ENCODE measurements around the gene C2CD4C.

Gene C2CD4C

GRCh38 chr19:440391-441212 is 31.7 kb upstream of the C2CD4C start:
- peaks cover 17% of the 10 kb centered on the region; the same call in 1 of the 2 replicates for H3K9me3 ChIP-seq (ENCODE audit: control insufficient read depth, insufficient read depth, low read length)
- no peaks in the 10 kb centered on the region for H3F3A ChIP-seq (ENCODE audit: control insufficient read depth, insufficient read depth)
- TF ChIP-seq EZH2phosphoT487 (IDR thresholded peaks at IDR 0.05; ENCODE audit: borderline replicate concordance, low read length): no peak
- no peak for TF ChIP-seq CTCF (IDR thresholded peaks at IDR 0.05; ENCODE audit: low read depth, low read length, poor library complexity, severe bottlenecking)
- H3K4me3 ChIP-seq (ENCODE audit: low read length): no peak overlapping the region
- H3K4me1 ChIP-seq (ENCODE audit: control insufficient read depth, low read length): no peaks in the 10 kb centered on the region
- no peaks in the 10 kb centered on the region for H4K20me1 ChIP-seq (ENCODE audit: control insufficient read depth, insufficient read depth, low read depth, low read length)
- no peaks in the 10 kb centered on the region for H3K9me2 ChIP-seq (replicated peaks; ENCODE audit: control insufficient read depth, low read length)
- no peak overlapping the region for H3K27ac ChIP-seq (ENCODE audit: low read depth, low read length)
- no peaks in the 10 kb centered on the region for H3K79me2 ChIP-seq (ENCODE audit: control insufficient read depth, low read length)
- no peaks in the 10 kb centered on the region for H3K27me3 ChIP-seq (ENCODE audit: control insufficient read depth, low read length)
- H3K36me3 ChIP-seq (ENCODE audit: control insufficient read depth, low read length): no peaks in the 10 kb centered on the region
- no peak overlapping the region for H3K4me2 ChIP-seq (ENCODE audit: low read length)

- peaks cover 16% of the 10 kb centered on the region; the same call in 1 of the 2 replicates for H3K9me3 ChIP-seq (ENCODE audit: control insufficient read depth, insufficient read depth, low read length)
- H3K27me3 ChIP-seq (ENCODE audit: control insufficient read depth, low read length): no peaks in the 10 kb centered on the region
- no peaks in the 10 kb centered on the region for H3F3A ChIP-seq (ENCODE audit: control insufficient read depth, insufficient read depth)
- H3K4me2 ChIP-seq (ENCODE audit: low read length): no peak overlapping the region
- H3K4me3 ChIP-seq (ENCODE audit: low read length): no peak overlapping the region
- no peaks in the 10 kb centered on the region for H3K79me2 ChIP-seq (ENCODE audit: control insufficient read depth, low read length)
- H3K4me1 ChIP-seq (ENCODE audit: control insufficient read depth, low read length): no peaks in the 10 kb centered on the region
- H3K9me2 ChIP-seq (replicated peaks; ENCODE audit: control insufficient read depth, low read length): no peaks in the 10 kb centered on the region
- no peak overlapping the region for H3K27ac ChIP-seq (ENCODE audit: low read depth, low read length)
- no peak for TF ChIP-seq EZH2phosphoT487 (IDR thresholded peaks at IDR 0.05; ENCODE audit: borderline replicate concordance, low read length)
- no peak for TF ChIP-seq CTCF (IDR thresholded peaks at IDR 0.05; ENCODE audit: low read depth, low read length, poor library complexity, severe bottlenecking)
- no peaks in the 10 kb centered on the region for H3K36me3 ChIP-seq (ENCODE audit: control insufficient read depth, low read length)
- no peaks in the 10 kb centered on the region for H4K20me1 ChIP-seq (ENCODE audit: control insufficient read depth, insufficient read depth, low read depth, low read length)
Measured at GRCh38 chr19:439167-439900, 30.4 kb upstream of the C2CD4C start.

- TF ChIP-seq CTCF (IDR thresholded peaks at IDR 0.05; ENCODE audit: low read depth, low read length, poor library complexity, severe bottlenecking): no peak
- no peak for TF ChIP-seq EZH2phosphoT487 (IDR thresholded peaks at IDR 0.05; ENCODE audit: borderline replicate concordance, low read length)
- H3K4me3 ChIP-seq (ENCODE audit: low read length): no peak overlapping the region
- no peaks in the 10 kb centered on the region for H3K9me2 ChIP-seq (replicated peaks; ENCODE audit: control insufficient read depth, low read length)
- no peaks in the 10 kb centered on the region for H3F3A ChIP-seq (ENCODE audit: control insufficient read depth, insufficient read depth)
- no peak overlapping the region for H3K4me2 ChIP-seq (ENCODE audit: low read length)
- no peaks in the 10 kb centered on the region for H3K79me2 ChIP-seq (ENCODE audit: control insufficient read depth, low read length)
- no peaks in the 10 kb centered on the region for H3K4me1 ChIP-seq (ENCODE audit: control insufficient read depth, low read length)
- no peak overlapping the region for H3K27ac ChIP-seq (ENCODE audit: low read depth, low read length)
- peaks cover 14% of the 10 kb centered on the region; the same call in 1 of the 2 replicates for H3K9me3 ChIP-seq (ENCODE audit: control insufficient read depth, insufficient read depth, low read length)
- H4K20me1 ChIP-seq (ENCODE audit: control insufficient read depth, insufficient read depth, low read depth, low read length): no peaks in the 10 kb centered on the region
- no peaks in the 10 kb centered on the region for H3K36me3 ChIP-seq (ENCODE audit: control insufficient read depth, low read length)
- H3K27me3 ChIP-seq (ENCODE audit: control insufficient read depth, low read length): no peaks in the 10 kb centered on the region
Measured at GRCh38 chr19:438416-438958, 29.5 kb upstream of the C2CD4C start.
